ENCODE data around the gene PCDHGA8.
"Not testable (repeated sequence)": the region's sequence is repeated elsewhere in the genome, so short reads cannot be mapped to it uniquely, and the experiment has no call there.

PCDHGA8 gene

DNA sequence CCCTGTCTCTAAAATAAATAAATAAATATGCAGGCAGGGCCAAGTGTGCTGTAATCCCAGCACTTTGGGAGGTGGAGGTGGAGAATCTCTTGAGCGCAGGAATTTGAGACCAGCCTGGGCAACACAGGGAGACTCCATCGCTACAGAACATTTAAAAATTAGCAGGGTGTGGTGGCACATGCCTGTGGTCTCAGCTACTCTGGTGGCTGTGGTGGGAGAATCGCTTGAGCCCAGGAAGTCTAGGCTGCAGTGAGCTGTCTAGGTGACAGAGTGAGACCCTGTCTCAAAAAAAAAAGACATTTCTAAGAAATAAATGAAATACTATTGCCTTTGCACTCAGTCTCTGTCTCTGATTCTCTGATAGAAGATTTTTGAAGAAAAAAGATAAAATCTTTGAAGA is 19.1 kb downstream of the PCDHGA8 start:
- peaks cover 13% of the 10 kb centered on the region for H3K27me3 ChIP-seq (ENCODE audit: control insufficient read depth, insufficient read depth, low read length)
- H3K36me3 ChIP-seq (ENCODE audit: control insufficient read depth, insufficient read depth, low read length) = no peaks in the 10 kb centered on the region
- peaks cover 3% of the 10 kb centered on the region; the same call in 1 of the 2 replicates for H3K4me1 ChIP-seq (ENCODE audit: control insufficient read depth, insufficient read depth, low read length)
- 0 out of 2 replicates have a peak, but pooled peaks cover 2% of the 10 kb centered on the region for H3K9me3 ChIP-seq (ENCODE audit: control insufficient read depth, insufficient read depth, low read length)
- no peak overlapping the region for H3K4me3 ChIP-seq (ENCODE audit: low read depth, low read length)
- H3K27ac ChIP-seq (ENCODE audit: low read depth, low read length) = no peak overlapping the region
- no peak overlapping the region for H3K9ac ChIP-seq (ENCODE audit: low read depth, low read length)

DNA sequence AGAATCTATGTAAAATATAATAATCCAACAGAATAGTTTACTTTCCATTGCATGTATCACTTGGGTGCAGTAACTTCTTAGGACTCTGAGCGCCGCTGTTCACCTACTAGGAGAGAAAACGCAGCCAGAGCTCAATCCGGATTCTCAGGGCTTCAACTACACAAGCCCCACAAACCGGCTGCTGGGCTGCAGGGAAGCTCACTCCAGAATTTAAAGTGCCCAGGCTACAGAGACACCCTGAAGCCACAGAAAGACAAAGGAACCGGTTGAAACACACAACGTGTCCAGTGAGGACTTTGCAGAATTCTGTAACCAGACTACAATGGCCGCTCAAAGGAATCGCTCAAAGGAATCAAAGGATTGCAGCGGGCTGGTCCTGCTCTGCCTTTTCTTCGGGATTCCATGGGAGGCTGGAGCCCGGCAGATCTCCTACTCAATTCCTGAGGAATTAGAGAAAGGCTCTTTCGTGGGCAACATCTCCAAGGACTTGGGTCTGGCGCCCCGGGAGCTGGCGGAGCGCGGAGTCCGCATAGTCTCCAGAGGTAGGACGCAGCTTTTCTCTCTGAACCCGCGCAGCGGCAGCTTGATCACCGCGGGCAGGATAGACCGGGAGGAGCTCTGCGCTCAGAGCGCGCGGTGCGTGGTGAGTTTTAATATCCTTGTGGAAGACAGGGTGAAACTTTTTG is 20.6 kb downstream of the PCDHGA8 start, which contains the start of gene PCDHGA10:
PCDHGA10 (plus strand) TSS at position 134 of the 686 bp plus-strand sequence; CDS start at position 323, 189 bp downstream.
- peaks cover 3% of the 10 kb centered on the region; the same call in 1 of the 2 replicates for H3K4me1 ChIP-seq (ENCODE audit: control insufficient read depth, insufficient read depth, low read length)
- peak within 1 kb of the TSS; percentile 61 for H3K4me3 ChIP-seq (ENCODE audit: low read depth, low read length)
- H3K27me3 ChIP-seq (ENCODE audit: control insufficient read depth, insufficient read depth, low read length) = peaks cover 13% of the 10 kb centered on the region
- peak within 1 kb of the TSS; percentile 45; the same call in 1 of the 2 replicates for H3K9ac ChIP-seq (ENCODE audit: low read depth, low read length)
- no peaks in the 10 kb centered on the region for H3K36me3 ChIP-seq (ENCODE audit: control insufficient read depth, insufficient read depth, low read length)
- no peak within 1 kb of the TSS for H3K27ac ChIP-seq (ENCODE audit: low read depth, low read length)
- 0 out of 2 replicates have a peak, but pooled peaks cover 2% of the 10 kb centered on the region for H3K9me3 ChIP-seq (ENCODE audit: control insufficient read depth, insufficient read depth, low read length)

DNA sequence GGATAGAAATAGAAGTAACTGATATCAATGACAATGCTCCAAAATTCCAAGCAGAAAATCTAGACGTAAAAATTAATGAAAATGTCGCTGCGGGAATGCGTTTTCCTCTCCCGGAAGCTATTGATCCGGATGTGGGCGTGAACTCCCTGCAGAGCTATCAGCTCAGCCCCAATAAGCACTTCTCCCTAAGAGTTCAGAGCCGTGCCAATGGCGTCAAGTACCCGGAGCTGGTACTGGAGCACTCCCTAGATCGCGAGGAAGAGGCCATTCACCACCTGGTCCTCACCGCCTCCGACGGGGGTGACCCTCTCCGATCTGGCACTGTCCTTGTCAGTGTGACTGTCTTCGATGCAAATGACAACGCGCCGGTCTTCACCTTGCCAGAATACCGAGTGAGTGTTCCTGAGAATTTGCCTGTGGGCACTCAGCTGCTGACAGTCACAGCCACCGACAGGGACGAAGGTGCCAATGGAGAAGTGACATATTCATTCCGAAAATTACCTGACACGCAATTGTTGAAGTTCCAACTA is 21.2 kb downstream of the PCDHGA8 start:
- no peaks in the 10 kb centered on the region for H3K36me3 ChIP-seq (ENCODE audit: control insufficient read depth, insufficient read depth, low read length)
- peaks cover under 1% of the 10 kb centered on the region; the same call in 1 of the 2 replicates for H3K4me1 ChIP-seq (ENCODE audit: control insufficient read depth, insufficient read depth, low read length)
- peak overlapping the region; percentile 61 for H3K4me3 ChIP-seq (ENCODE audit: low read depth, low read length)
- H3K27ac ChIP-seq (ENCODE audit: low read depth, low read length) = no peak overlapping the region
- H3K9ac ChIP-seq (ENCODE audit: low read depth, low read length) = no peak overlapping the region
- H3K9me3 ChIP-seq (ENCODE audit: control insufficient read depth, insufficient read depth, low read length) = peaks cover 7% of the 10 kb centered on the region; the same call in 1 of the 2 replicates
- peaks cover 16% of the 10 kb centered on the region for H3K27me3 ChIP-seq (ENCODE audit: control insufficient read depth, insufficient read depth, low read length)

DNA sequence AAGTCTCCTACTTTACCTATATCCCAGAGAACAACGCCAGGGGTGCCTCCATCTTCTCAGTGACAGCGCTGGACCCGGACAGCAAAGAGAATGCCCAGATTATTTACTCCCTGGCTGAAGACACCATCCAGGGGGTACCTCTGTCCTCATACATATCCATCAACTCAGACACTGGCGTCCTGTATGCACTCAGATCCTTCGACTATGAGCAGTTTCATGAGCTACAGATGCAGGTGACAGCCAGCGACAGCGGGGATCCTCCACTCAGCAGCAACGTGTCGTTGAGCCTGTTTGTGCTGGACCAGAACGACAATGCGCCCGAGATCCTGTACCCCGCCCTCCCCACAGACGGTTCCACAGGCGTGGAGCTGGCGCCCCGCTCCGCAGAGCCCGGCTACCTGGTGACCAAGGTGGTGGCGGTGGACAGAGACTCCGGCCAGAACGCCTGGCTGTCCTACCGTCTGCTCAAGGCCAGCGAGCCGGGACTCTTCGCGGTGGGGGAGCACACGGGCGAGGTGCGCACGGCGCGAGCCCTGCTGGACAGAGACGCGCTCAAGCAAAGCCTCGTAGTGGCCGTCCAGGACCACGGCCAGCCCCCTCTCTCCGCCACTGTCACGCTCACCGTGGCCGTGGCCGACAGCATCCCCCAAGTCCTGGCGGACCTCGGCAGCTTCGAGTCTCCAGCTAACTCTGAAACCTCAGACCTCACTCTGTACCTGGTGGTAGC is 22.3 kb downstream of the PCDHGA8 start:
- H3K36me3 ChIP-seq (ENCODE audit: control insufficient read depth, insufficient read depth, low read length); H3K9ac ChIP-seq (ENCODE audit: low read depth, low read length); H3K27ac ChIP-seq (ENCODE audit: low read depth, low read length); H3K4me1 ChIP-seq (ENCODE audit: control insufficient read depth, insufficient read depth, low read length); H3K4me3 ChIP-seq (ENCODE audit: low read depth, low read length): not testable (repeated sequence)
- peaks cover 13% of the 10 kb centered on the region for H3K27me3 ChIP-seq (ENCODE audit: control insufficient read depth, insufficient read depth, low read length)
- H3K9me3 ChIP-seq (ENCODE audit: control insufficient read depth, insufficient read depth, low read length) = peaks cover 13% of the 10 kb centered on the region

DNA sequence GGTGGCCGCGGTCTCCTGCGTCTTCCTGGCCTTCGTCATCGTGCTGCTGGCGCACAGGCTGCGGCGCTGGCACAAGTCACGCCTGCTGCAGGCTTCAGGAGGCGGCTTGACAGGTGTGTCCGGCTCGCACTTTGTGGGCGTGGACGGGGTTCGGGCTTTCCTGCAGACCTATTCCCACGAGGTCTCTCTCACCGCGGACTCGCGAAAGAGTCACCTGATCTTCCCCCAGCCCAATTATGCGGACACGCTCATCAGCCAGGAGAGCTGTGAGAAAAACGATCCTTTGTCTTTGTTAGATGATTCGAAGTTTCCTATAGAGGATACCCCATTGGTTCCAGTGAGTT is 22.8 kb downstream of the PCDHGA8 start:
- H3K4me1 ChIP-seq (ENCODE audit: control insufficient read depth, insufficient read depth, low read length); H3K27ac ChIP-seq (ENCODE audit: low read depth, low read length); H3K9ac ChIP-seq (ENCODE audit: low read depth, low read length); H3K4me3 ChIP-seq (ENCODE audit: low read depth, low read length); H3K36me3 ChIP-seq (ENCODE audit: control insufficient read depth, insufficient read depth, low read length): not testable (repeated sequence)
- Histone ChIP-seq H3K27me3 (ENCODE audit: control insufficient read depth, insufficient read depth, low read length) (peaks cover 13% of the 10 kb centered on the region), H3K9me3 (ENCODE audit: control insufficient read depth, insufficient read depth, low read length) (peaks cover 14% of the 10 kb centered on the region)

DNA sequence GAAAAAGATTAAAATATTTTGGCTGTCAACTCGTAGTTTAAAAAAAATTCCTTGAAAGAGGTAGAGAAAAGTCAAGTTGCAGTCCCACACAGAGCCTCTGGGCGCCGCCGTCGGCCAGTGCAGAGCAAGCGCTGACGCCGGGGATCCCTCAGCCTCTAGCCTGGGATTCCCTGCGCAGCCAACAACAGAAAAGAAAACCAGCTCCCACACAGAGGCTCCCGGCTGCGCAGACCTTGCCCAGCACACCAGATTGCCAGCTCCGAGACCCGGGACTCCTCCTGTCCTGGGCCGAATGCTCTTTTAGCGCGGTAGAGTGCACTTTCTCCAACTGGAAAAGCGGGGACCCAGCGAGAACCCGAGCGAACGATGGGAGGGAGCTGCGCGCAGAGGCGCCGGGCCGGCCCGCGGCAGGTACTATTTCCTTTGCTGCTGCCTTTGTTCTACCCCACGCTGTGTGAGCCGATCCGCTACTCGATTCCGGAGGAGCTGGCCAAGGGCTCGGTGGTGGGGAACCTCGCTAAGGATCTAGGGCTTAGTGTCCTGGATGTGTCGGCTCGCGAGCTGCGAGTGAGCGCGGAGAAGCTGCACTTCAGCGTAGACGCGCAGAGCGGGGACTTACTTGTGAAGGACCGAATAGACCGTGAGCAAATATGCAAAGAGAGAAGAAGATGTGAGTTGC is 25.2 kb downstream of the PCDHGA8 start, which contains the start of gene PCDHGB7:
PCDHGB7 (plus strand) TSS at position 184 of the 679 bp plus-strand sequence; CDS start at position 367, 183 bp downstream.
- Histone ChIP-seq H3K27me3 (ENCODE audit: control insufficient read depth, insufficient read depth, low read length) (peaks cover 20% of the 10 kb centered on the region), H3K4me3 (ENCODE audit: low read depth, low read length) (peak within 1 kb of the TSS; percentile 75), H3K9me3 (ENCODE audit: control insufficient read depth, insufficient read depth, low read length) (peaks cover 33% of the 10 kb centered on the region), H3K27ac (ENCODE audit: low read depth, low read length) (peak within 1 kb of the TSS; percentile 69), H3K9ac (ENCODE audit: low read depth, low read length) (peak within 1 kb of the TSS; percentile 64; the same call in 1 of the 2 replicates)
- H3K36me3 ChIP-seq (ENCODE audit: control insufficient read depth, insufficient read depth, low read length); H3K4me1 ChIP-seq (ENCODE audit: control insufficient read depth, insufficient read depth, low read length): not testable (repeated sequence)

DNA sequence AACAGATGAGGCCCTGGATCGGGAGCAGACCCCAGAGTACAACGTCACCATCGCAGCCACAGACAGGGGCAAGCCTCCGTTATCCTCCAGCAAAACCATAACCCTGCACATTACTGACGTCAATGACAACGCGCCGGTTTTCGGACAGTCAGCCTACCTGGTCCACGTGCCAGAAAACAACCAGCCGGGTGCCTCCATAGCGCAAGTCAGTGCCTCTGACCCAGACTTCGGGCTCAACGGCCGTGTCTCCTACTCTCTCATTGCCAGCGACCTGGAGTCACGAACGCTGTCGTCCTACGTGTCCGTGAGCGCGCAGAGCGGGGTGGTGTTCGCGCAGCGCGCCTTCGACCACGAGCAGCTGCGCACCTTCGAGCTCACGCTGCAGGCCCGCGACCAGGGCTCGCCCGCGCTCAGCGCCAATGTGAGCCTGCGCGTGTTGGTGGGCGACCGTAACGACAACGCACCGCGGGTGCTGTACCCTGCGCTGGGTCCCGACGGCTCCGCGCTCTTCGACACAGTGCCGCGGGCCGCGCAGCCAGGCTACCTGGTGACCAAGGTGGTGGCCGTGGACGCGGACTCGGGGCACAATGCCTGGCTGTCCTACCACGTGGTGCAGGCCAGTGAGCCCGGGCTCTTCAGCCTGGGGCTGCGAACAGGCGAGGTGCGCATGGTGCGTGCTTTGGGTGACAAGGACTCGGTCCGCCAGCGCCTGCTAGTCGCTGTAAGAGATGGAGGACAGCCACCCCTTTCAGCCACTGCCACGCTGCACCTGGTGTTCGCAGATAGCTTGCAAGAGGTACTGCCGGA is 26.8 kb downstream of the PCDHGA8 start:
- Histone ChIP-seq H3K4me1 (ENCODE audit: control insufficient read depth, insufficient read depth, low read length) (no peaks in the 10 kb centered on the region), H3K9me3 (ENCODE audit: control insufficient read depth, insufficient read depth, low read length) (peaks cover 40% of the 10 kb centered on the region), H3K9ac (ENCODE audit: low read depth, low read length) (no peak overlapping the region), H3K27ac (ENCODE audit: low read depth, low read length) (no peak overlapping the region), H3K27me3 (ENCODE audit: control insufficient read depth, insufficient read depth, low read length) (peaks cover 20% of the 10 kb centered on the region), H3K4me3 (ENCODE audit: low read depth, low read length) (no peak overlapping the region; the same call in 1 of the 2 replicates), H3K36me3 (ENCODE audit: control insufficient read depth, insufficient read depth, low read length) (no peaks in the 10 kb centered on the region)

DNA sequence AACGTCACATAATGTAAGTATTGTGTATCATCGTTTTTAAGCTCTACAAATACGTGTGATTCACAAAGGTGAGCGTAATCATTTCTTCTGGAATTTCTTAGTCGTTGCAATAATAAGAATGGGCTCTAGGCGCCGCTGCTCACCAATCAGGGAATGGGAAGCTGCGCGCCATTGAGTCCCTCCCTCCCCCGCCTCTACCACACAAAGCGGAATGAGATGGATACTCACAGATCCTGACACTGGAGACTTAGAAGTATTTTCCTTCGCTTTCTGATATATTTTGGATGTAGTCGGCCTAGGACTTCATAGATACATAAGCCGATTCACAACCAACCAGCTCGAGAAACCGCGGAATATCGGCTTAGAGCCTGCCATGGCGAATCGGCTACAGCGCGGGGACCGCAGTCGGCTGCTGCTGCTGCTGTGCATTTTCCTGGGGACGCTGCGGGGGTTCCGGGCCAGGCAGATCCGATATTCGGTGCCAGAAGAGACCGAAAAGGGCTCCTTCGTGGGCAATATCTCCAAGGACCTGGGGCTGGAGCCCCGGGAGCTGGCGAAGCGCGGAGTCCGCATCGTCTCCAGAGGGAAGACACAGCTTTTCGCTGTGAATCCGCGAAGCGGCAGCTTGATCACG is 28.5 kb downstream of the PCDHGA8 start, which contains the start of gene PCDHGA11:
PCDHGA11 (plus strand) TSS at position 197 of the 634 bp plus-strand sequence; CDS start at position 374, 177 bp downstream.
- Histone ChIP-seq H3K4me1 (ENCODE audit: control insufficient read depth, insufficient read depth, low read length) (no peaks in the 10 kb centered on the region), H3K9me3 (ENCODE audit: control insufficient read depth, insufficient read depth, low read length) (peaks cover 46% of the 10 kb centered on the region), H3K9ac (ENCODE audit: low read depth, low read length) (no peak within 1 kb of the TSS), H3K27ac (ENCODE audit: low read depth, low read length) (no peak within 1 kb of the TSS), H3K27me3 (ENCODE audit: control insufficient read depth, insufficient read depth, low read length) (peaks cover 20% of the 10 kb centered on the region), H3K36me3 (ENCODE audit: control insufficient read depth, insufficient read depth, low read length) (no peaks in the 10 kb centered on the region), H3K4me3 (ENCODE audit: low read depth, low read length) (peak within 1 kb of the TSS; percentile 58)

DNA sequence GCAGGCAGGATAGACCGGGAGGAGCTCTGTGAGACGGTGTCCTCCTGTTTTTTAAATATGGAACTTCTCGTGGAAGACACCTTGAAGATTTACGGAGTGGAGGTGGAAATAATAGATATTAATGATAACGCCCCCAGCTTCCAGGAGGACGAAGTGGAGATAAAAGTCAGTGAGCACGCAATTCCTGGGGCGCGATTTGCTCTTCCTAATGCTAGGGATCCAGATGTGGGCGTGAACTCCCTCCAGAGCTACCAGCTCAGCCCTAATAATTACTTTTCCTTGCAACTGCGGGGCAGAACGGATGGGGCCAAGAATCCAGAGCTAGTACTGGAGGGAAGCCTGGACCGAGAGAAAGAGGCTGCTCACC is 29.0 kb downstream of the PCDHGA8 start:
- H3K4me3 ChIP-seq (ENCODE audit: low read depth, low read length) = peak overlapping the region; percentile 58
- no peak overlapping the region for H3K9ac ChIP-seq (ENCODE audit: low read depth, low read length)
- peaks cover 20% of the 10 kb centered on the region for H3K27me3 ChIP-seq (ENCODE audit: control insufficient read depth, insufficient read depth, low read length)
- H3K36me3 ChIP-seq (ENCODE audit: control insufficient read depth, insufficient read depth, low read length) = 0 out of 2 replicates have a peak, but pooled peaks cover 3% of the 10 kb centered on the region
- no peak overlapping the region for H3K27ac ChIP-seq (ENCODE audit: low read depth, low read length)
- no peaks in the 10 kb centered on the region for H3K4me1 ChIP-seq (ENCODE audit: control insufficient read depth, insufficient read depth, low read length)
- peaks cover 49% of the 10 kb centered on the region for H3K9me3 ChIP-seq (ENCODE audit: control insufficient read depth, insufficient read depth, low read length)

All from HUES48 (cell line).